WERI-Rb-1 (cell line): ENCODE measurements around the gene PRKCB.
"Not testable (repeated sequence)": the region's sequence is repeated elsewhere in the genome, so short reads cannot be mapped to it uniquely, and the experiment has no call there.

Experiments
- DNase-seq: peaks from one replicate; pipeline ENCODE4 v3.0.0-alpha.2; 2020
- H3K27ac ChIP-seq: fragments of 250-450 bp; sonication (Bioruptor Pico); 2 replicates; pipeline ENCODE4 v1.5.1; 2020; ENCODE audit warnings: mild to moderate bottlenecking, moderate library complexity
- H3K27me3 ChIP-seq: fragments of 250-450 bp; sonication (Bioruptor Pico); 2 replicates; pipeline ENCODE4 v1.5.1; 2021; ENCODE audit warnings: mild to moderate bottlenecking, low read depth, moderate library complexity; ENCODE audit not compliant: insufficient read depth, severe bottlenecking
- H3K36me3 ChIP-seq: fragments of 250-450 bp; sonication (Bioruptor Pico); 2 replicates; pipeline ENCODE4 v1.5.1; 2020; ENCODE audit warnings: mild to moderate bottlenecking, moderate library complexity
- H3K4me3 ChIP-seq: 2 replicates; pipeline ENCODE4 v1.5.1; 2011; ENCODE audit warnings: low read depth, mild to moderate bottlenecking, control low read depth, low read length
- H3K9me3 ChIP-seq: fragments of 250-450 bp; sonication (Bioruptor Pico); 2 replicates; pipeline ENCODE4 v1.5.1; 2021; ENCODE audit warnings: mild to moderate bottlenecking, moderate library complexity; ENCODE audit not compliant: severe bottlenecking
- CTCF ChIP-seq: IDR thresholded peaks from 2 replicates; pipeline ENCODE4 v1.5.1; 2011; ENCODE audit warnings: low read depth, mild to moderate bottlenecking, control low read depth, inconsistent platforms, low read length

The PRKCB gene

GRCh38 chr16:24024971-24025370 lies 189.2 kb downstream of the PRKCB start:
- Histone ChIP-seq H3K36me3 (no peaks in the 10 kb centered on the region), H3K27ac (no peak overlapping the region), H3K27me3 (no peaks in the 10 kb centered on the region), H3K9me3 (no peaks in the 10 kb centered on the region), H3K4me3 (no peak overlapping the region)
- no peak for DNase-seq
- no peak for TF ChIP-seq CTCF

GRCh38 chr16:24027466-24027865 lies 191.7 kb downstream of the PRKCB start:
- H3K27ac ChIP-seq, result no peak overlapping the region
- H3K36me3 ChIP-seq, result no peaks in the 10 kb centered on the region
- no peak overlapping the region for H3K4me3 ChIP-seq
- H3K27me3 ChIP-seq, result no peaks in the 10 kb centered on the region
- TF ChIP-seq CTCF, result no peak
- no peak for DNase-seq
- H3K9me3 ChIP-seq, result no peaks in the 10 kb centered on the region

GRCh38 chr16:24029841-24030240 lies 194.1 kb downstream of the PRKCB start:
- H3K27me3 ChIP-seq, H3K27ac ChIP-seq, DNase-seq, H3K9me3 ChIP-seq, H3K36me3 ChIP-seq, H3K4me3 ChIP-seq: not testable (repeated sequence)

- H3K9me3 ChIP-seq, result no peaks in the 10 kb centered on the region
- H3K36me3 ChIP-seq, result no peaks in the 10 kb centered on the region
- H3K27me3 ChIP-seq, result no peaks in the 10 kb centered on the region
- DNase-seq, result no peak
- TF ChIP-seq CTCF, result no peak
- no peak overlapping the region for H3K27ac ChIP-seq
- no peak overlapping the region for H3K4me3 ChIP-seq
Observed at GRCh38 chr16:24035127-24035842, 199.5 kb downstream of the PRKCB start.

GRCh38 chr16:24036038-24036543 lies 200.3 kb downstream of the PRKCB start:
- Histone ChIP-seq H3K27me3 (no peaks in the 10 kb centered on the region), H3K27ac (no peak overlapping the region), H3K36me3 (no peaks in the 10 kb centered on the region), H3K9me3 (no peaks in the 10 kb centered on the region), H3K4me3 (no peak overlapping the region)
- no peak for TF ChIP-seq CTCF
- no peak for DNase-seq

- Histone ChIP-seq H3K9me3 (no peaks in the 10 kb centered on the region), H3K27me3 (no peaks in the 10 kb centered on the region), H3K36me3 (no peaks in the 10 kb centered on the region), H3K4me3 (no peak overlapping the region), H3K27ac (no peak overlapping the region)
- TF ChIP-seq CTCF, result peak; percentile 77
- DNase-seq, result peak; percentile 43
Observed at GRCh38 chr16:24036614-24037013, 200.8 kb downstream of the PRKCB start.
